ENCODE results near the gene COBL. TPM values are rescaled to one million over a fixed set of nuclear protein-coding genes. Genes with fewer than 3 reads are reported as not detected.

The COBL gene
- total RNA-seq, 1 experiment from 2014 or later = 63.6 TPM

DNA sequence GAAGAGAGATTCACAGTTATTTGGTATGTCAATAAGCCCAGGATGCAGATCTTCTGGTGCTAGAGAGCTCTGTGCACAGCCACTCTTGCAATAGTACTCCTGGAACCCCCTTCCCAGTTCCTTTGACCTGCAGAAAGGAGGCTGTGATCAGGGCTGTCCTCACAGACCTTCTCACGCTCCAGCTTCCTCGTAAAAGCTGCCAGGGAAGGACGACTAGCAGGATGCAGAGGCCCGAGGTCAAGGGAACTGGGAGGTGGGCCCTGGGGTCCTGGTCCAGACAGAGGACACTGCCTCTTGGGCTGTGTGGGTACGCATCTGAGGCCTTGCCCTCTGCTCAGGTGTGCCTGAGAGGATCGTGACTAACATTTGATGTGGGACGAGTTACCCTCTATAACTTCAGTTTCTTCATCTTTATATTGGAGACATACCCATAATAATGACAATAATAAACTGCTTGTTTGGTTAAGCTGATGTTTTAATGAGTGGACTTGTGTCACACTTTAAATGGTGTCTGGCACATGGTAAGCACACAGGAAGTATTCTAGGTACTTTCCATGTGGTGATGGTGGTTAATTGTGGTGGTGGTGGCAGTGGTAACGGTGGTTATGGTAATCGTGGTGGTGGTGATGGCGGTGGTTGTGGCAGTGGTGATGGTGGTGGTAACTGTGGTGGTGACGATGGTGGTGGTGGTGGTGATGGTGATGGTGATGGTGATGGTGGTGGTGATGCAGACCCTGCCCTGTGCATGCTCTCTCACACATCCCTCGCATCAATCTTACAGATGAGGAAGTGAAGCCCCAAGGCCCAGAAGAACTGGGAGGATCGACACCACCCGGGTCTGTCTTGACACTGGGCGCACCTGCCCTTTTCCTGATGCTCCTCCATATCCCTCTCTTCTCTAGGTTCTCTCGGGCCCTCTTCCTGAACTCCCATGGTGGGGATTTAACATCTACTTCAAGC lies 298.8 kb downstream of the COBL start:
- ChIA-PET CTCF (no interaction called here), POLR2A (no interaction called here)
- Mint-ChIP-seq H3K9me3 (ENCODE audit: unreplicated experiment) (no peaks in the 10 kb centered on the region), H3K27ac (ENCODE audit: unreplicated experiment) (no peak overlapping the region), H3K4me1 (ENCODE audit: low read depth, unreplicated experiment) (peaks cover 9% of the 10 kb centered on the region), H3K4me3 (ENCODE audit: unreplicated experiment) (no peak overlapping the region), H3K27me3 (ENCODE audit: insufficient read depth, unreplicated experiment) (no peaks in the 10 kb centered on the region), H3K36me3 (ENCODE audit: insufficient read depth, unreplicated experiment) (peaks cover 61% of the 10 kb centered on the region)
- H3K9me3 ChIP-seq = no peaks in the 10 kb centered on the region
- no peak overlapping the region for H3K4me3 ChIP-seq (ENCODE audit: low read depth, low read length)
- no peak for DNase-seq
- TF ChIP-seq, protein P1, sequence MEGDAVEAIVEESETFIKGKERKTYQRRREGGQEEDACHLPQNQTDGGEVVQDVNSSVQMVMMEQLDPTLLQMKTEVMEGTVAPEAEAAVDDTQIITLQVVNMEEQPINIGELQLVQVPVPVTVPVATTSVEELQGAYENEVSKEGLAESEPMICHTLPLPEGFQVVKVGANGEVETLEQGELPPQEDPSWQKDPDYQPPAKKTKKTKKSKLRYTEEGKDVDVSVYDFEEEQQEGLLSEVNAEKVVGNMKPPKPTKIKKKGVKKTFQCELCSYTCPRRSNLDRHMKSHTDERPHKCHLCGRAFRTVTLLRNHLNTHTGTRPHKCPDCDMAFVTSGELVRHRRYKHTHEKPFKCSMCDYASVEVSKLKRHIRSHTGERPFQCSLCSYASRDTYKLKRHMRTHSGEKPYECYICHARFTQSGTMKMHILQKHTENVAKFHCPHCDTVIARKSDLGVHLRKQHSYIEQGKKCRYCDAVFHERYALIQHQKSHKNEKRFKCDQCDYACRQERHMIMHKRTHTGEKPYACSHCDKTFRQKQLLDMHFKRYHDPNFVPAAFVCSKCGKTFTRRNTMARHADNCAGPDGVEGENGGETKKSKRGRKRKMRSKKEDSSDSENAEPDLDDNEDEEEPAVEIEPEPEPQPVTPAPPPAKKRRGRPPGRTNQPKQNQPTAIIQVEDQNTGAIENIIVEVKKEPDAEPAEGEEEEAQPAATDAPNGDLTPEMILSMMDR (IDR thresholded peaks at IDR 0.05; ENCODE audit: insufficient read depth in 1 of 2, low read depth in 1 of 2, low read length in 1 of 2, severe bottlenecking in 1 of 2, unreplicated experiment in 1 of 2) = no peak
- H3K27me3 ChIP-seq (replicated peaks; ENCODE audit: control insufficient read depth, insufficient read depth, low read length) = no peaks in the 10 kb centered on the region
- H3K36me3 ChIP-seq (ENCODE audit: control insufficient read depth, insufficient read depth, low read length) = no peaks in the 10 kb centered on the region
- BruUV-seq (replicated peaks) = no TSS peak
- intact Hi-C loops (cut with micrococcal nuclease; ENCODE audit: unreplicated experiment) = loop anchor here (10.0 kb wide), 1 partner anchor 147 kb away; no protein-coding TSS in a partner anchor
- H3K4me1 ChIP-seq = no peaks in the 10 kb centered on the region

- CTCF ChIA-PET = no interaction called here
- H3K27me3 ChIP-seq (replicated peaks; ENCODE audit: control insufficient read depth, insufficient read depth, low read length) = no peaks in the 10 kb centered on the region
- POLR2A ChIA-PET = no interaction called here
- BruUV-seq (replicated peaks) = no TSS peak
- H3K27me3 Mint-ChIP-seq (ENCODE audit: insufficient read depth, unreplicated experiment) = no peaks in the 10 kb centered on the region
- no peak overlapping the region for H3K4me3 ChIP-seq (ENCODE audit: low read depth, low read length)
- TF ChIP-seq, protein P1 (IDR thresholded peaks at IDR 0.05; ENCODE audit: insufficient read depth in 1 of 2, low read depth in 1 of 2, low read length in 1 of 2, severe bottlenecking in 1 of 2, unreplicated experiment in 1 of 2) = no peak
- H3K9me3 ChIP-seq = no peaks in the 10 kb centered on the region
- peaks cover 9% of the 10 kb centered on the region for H3K4me1 Mint-ChIP-seq (ENCODE audit: low read depth, unreplicated experiment)
- H3K4me1 ChIP-seq = no peaks in the 10 kb centered on the region
- intact Hi-C loops (cut with micrococcal nuclease; ENCODE audit: unreplicated experiment) = loop anchor here (10.0 kb wide), 1 partner anchor 148 kb away; no protein-coding TSS in a partner anchor
- H3K36me3 ChIP-seq (ENCODE audit: control insufficient read depth, insufficient read depth, low read length) = no peaks in the 10 kb centered on the region
- H3K36me3 Mint-ChIP-seq (ENCODE audit: insufficient read depth, unreplicated experiment) = peaks cover 53% of the 10 kb centered on the region
- H3K4me3 Mint-ChIP-seq (ENCODE audit: unreplicated experiment) = no peak overlapping the region
- DNase-seq = no peak
- no peaks in the 10 kb centered on the region for H3K9me3 Mint-ChIP-seq (ENCODE audit: unreplicated experiment)
- no peak overlapping the region for H3K27ac Mint-ChIP-seq (ENCODE audit: unreplicated experiment)
Observed at GRCh38 chr7:51016546-51016945, 300.1 kb downstream of the COBL start.

DNA sequence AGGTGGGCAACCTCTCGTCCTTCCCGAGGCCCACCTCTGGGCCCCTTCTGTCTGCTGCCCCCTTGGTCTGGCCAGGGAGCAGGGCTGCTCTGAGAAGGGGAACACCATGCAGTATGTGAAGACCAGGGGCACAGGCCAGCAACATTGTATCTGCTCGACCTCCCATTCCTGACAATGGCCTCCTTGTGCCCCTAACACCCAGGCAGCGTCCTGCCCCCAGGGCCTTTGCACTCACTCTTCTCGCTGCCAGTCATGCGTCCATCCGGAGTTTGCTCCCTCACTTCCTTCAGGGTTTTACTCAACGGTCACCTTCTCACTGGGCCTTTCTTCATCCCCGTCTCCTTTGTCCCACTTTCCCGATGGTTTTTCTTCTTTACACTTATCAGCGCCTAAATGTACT lies 301.0 kb downstream of the COBL start:
- no peak for DNase-seq
- intact Hi-C loops (cut with micrococcal nuclease; ENCODE audit: unreplicated experiment) = loop anchor here (10.0 kb wide), 1 partner anchor 149 kb away; no protein-coding TSS in a partner anchor
- no peak overlapping the region for H3K27ac Mint-ChIP-seq (ENCODE audit: unreplicated experiment)
- Histone ChIP-seq H3K4me3 (ENCODE audit: low read depth, low read length) (no peak overlapping the region), H3K27me3 (replicated peaks; ENCODE audit: control insufficient read depth, insufficient read depth, low read length) (no peaks in the 10 kb centered on the region), H3K4me1 (no peaks in the 10 kb centered on the region), H3K9me3 (no peaks in the 10 kb centered on the region), H3K36me3 (ENCODE audit: control insufficient read depth, insufficient read depth, low read length) (no peaks in the 10 kb centered on the region)
- peaks cover 9% of the 10 kb centered on the region for H3K4me1 Mint-ChIP-seq (ENCODE audit: low read depth, unreplicated experiment)
- peaks cover 48% of the 10 kb centered on the region for H3K36me3 Mint-ChIP-seq (ENCODE audit: insufficient read depth, unreplicated experiment)
- ChIA-PET POLR2A (no interaction called here), CTCF (no interaction called here)
- H3K4me3 Mint-ChIP-seq (ENCODE audit: unreplicated experiment) = no peak overlapping the region
- H3K27me3 Mint-ChIP-seq (ENCODE audit: insufficient read depth, unreplicated experiment) = no peaks in the 10 kb centered on the region
- BruUV-seq (replicated peaks) = no TSS peak
- TF ChIP-seq, protein P1 (IDR thresholded peaks at IDR 0.05; ENCODE audit: insufficient read depth in 1 of 2, low read depth in 1 of 2, low read length in 1 of 2, severe bottlenecking in 1 of 2, unreplicated experiment in 1 of 2) = no peak
- no peaks in the 10 kb centered on the region for H3K9me3 Mint-ChIP-seq (ENCODE audit: unreplicated experiment)

Data from Caco-2 (cell line).